ENCODE measurements around the gene ABCB8. TPM values are rescaled to one million over a fixed set of nuclear protein-coding genes. Genes with fewer than 3 reads are reported as not detected.
"Not testable (repeated sequence)": the region's sequence is repeated elsewhere in the genome, so short reads cannot be mapped to it uniquely, and the experiment has no call there.

The ABCB8 gene
- total and polyA plus RNA-seq, 2 of the 8 experiments (the other 6 are each of a cell fraction or from before 2014, with no cell fraction given), result 17.7 to 27.0 TPM

DNA sequence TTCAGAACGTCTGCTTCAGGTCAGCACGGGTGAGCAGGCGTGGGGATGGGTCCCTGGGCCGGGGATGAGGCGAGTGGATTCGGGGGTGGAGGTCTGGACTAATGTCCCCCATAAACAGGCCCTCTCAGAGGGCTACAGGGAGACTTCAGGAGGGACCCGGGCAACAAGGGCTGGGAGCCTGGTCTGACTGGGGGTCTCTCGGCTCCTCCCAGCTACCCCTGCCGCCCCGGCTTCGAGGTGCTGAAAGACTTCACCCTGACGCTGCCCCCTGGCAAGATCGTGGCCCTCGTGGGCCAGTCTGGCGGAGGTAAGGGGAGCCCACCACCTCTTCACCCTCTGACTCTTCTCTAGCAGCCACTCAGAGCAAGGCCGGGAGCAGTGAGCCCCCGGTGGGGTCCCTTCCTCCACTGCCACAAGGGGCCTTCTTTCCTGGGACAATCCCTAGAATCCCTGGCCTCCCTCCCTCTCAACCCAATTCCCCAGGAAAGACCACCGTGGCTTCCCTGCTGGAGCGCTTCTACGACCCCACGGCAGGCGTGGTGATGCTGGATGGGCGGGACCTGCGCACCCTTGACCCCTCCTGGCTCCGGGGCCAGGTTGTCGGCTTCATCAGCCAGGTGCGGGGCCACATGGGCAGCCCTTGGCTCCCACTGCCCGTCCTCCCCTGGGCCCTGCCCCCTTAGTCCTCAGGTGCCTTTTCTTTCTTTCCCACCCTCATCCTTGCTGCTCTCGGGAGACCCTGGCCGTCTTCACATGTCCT lies 12.5 kb downstream of the ABCB8 start (continued):
- no peak for TF ChIP-seq POU5F1 (IDR thresholded peaks at IDR 0.05; ENCODE audit: low read depth, low read length)
- no peak for TF ChIP-seq POLR2A (IDR thresholded peaks at IDR 0.05; ENCODE audit: control extremely low read depth in 1 of 2, low read depth in 2 of 2, low read length in 2 of 2)
- TF ChIP-seq CBX5 (IDR thresholded peaks at IDR 0.05; ENCODE audit: low read depth, low read length), result no peak
- no peak for TF ChIP-seq SIN3A (conservative IDR thresholded peaks at IDR 0.05 in 1 of 2, IDR thresholded peaks at IDR 0.05 in 1 of 2; ENCODE audit: low read depth in 1 of 2, low read length in 2 of 2)
- no peak for TF ChIP-seq ZNF274 (IDR thresholded peaks at IDR 0.05; ENCODE audit: borderline replicate concordance, extremely low read depth, low read length)
- TF ChIP-seq TAF1 (IDR thresholded peaks at IDR 0.05; ENCODE audit: low read depth, low read length), result no peak

DNA sequence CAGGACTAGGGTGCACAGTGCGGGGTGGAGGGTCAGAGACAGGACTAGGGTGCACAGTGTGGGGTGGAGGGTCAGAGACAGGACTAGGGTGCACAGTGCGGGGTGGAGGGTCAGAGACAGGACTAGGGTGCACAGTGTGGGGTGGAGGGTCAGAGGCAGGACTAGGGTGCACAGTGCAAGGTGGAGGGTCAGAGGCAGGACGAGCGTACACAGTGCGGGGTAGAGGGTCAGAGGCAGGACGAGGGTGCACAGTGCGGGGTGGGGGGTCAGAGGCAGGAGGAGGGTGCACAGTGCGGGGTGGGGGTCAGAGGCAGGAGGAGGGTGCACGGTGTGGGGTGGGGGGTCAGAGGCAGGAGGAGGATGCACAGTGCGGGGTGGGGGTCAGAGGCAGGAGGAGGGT lies 15.2 kb downstream of the ABCB8 start:
- H2BK120ac ChIP-seq (replicated peaks; ENCODE audit: low read depth, low read length); H4K91ac ChIP-seq (replicated peaks; ENCODE audit: insufficient read length, low read length); H3K18ac ChIP-seq (ENCODE audit: extremely low read depth, low read length); H3K79me2 ChIP-seq (ENCODE audit: control insufficient read depth in 1 of 2, insufficient read depth in 2 of 2, low read length in 2 of 2); H3K27ac ChIP-seq (ENCODE audit: low read depth, low read length); CTCF ChIA-PET (ENCODE audit: partially characterized antibody); H3K27me3 ChIP-seq (replicated peaks in 1 of 4; ENCODE audit: control insufficient read depth in 3 of 4, extremely low read depth in 1 of 4, insufficient read depth in 3 of 4, low read length in 3 of 4); H3K79me1 ChIP-seq (ENCODE audit: low read depth, low read length); H3K4me3 ChIP-seq (ENCODE audit: extremely low read depth in 1 of 4, insufficient read depth in 2 of 4, low read depth in 3 of 4, low read length in 4 of 4); H4K5ac ChIP-seq (ENCODE audit: insufficient read length, low read depth, low read length); H3K14ac ChIP-seq (ENCODE audit: insufficient read length); H3K4ac ChIP-seq (replicated peaks; ENCODE audit: insufficient read length, low read depth, low read length); H3K9me3 ChIP-seq (ENCODE audit: insufficient read depth in 2 of 2, low read depth in 1 of 2, low read length in 1 of 2); FAIRE-seq; H4K20me1 ChIP-seq (replicated peaks in 1 of 2; ENCODE audit: control insufficient read depth in 1 of 2, insufficient read depth in 2 of 2, low read length in 2 of 2); H2BK20ac ChIP-seq (ENCODE audit: low read length); H2BK15ac ChIP-seq (ENCODE audit: low read length); H3K23me2 ChIP-seq (ENCODE audit: low read depth, low read length); H3K56ac ChIP-seq (replicated peaks; ENCODE audit: insufficient read length, low read depth, low read length); H3K9ac ChIP-seq (replicated peaks in 1 of 4; ENCODE audit: extremely low read depth in 1 of 4, low read depth in 3 of 4, low read length in 3 of 4); H3K4me2 ChIP-seq (ENCODE audit: insufficient read depth in 1 of 2, low read depth in 2 of 2, low read length in 2 of 2); H2AK5ac ChIP-seq (ENCODE audit: low read depth, low read length); H2BK12ac ChIP-seq (ENCODE audit: low read depth, low read length); H3K4me1 ChIP-seq (replicated peaks in 1 of 4; ENCODE audit: control insufficient read depth in 3 of 4, insufficient read depth in 4 of 4, low read length in 3 of 4); DNase-seq (ENCODE audit: low read depth in 1 of 2, low spot score in 2 of 2); H2AFZ ChIP-seq (ENCODE audit: low read length); H2BK5ac ChIP-seq (ENCODE audit: low read depth, low read length); H3K36me3 ChIP-seq (ENCODE audit: control insufficient read depth in 2 of 4, insufficient read depth in 4 of 4, low read length in 3 of 4); H3K23ac ChIP-seq (ENCODE audit: insufficient read length); H4K8ac ChIP-seq (ENCODE audit: extremely low read depth, insufficient read depth, low read length): not testable (repeated sequence)
- 83% methylated on average over 7 of the region's 10 CpGs; no CpG with 5 or more reads in 1 of the 2 experiments for WGBS, 2 experiments (ENCODE audit: extremely low coverage in 1 of 2, insufficient coverage in 1 of 2, insufficient read length in 1 of 2, insufficient replicate concordance in 2 of 2, low coverage in 1 of 2, low lambda C conversion rate in 2 of 2, missing lambda C conversion rate in 1 of 2)
- POLR2A ChIA-PET (ENCODE audit: partially characterized antibody), result interaction anchor here (1.2 kb wide), 1 partner anchor 29 kb away, joined by 3 read pairs; no protein-coding TSS in a partner anchor
